ENCODE data around the gene TIE1.

The TIE1 gene

GRCh38 chr1:43288785-43289706 lies 11.7 kb upstream of the TIE1 start:
- intact Hi-C loops (cut with DNase I): loop anchor here (1.0 kb wide), 1 partner anchor 21 kb away; no protein-coding TSS in a partner anchor
- DNase-seq: peak in 2 of 10 donors; percentile 6 to 55

DNA sequence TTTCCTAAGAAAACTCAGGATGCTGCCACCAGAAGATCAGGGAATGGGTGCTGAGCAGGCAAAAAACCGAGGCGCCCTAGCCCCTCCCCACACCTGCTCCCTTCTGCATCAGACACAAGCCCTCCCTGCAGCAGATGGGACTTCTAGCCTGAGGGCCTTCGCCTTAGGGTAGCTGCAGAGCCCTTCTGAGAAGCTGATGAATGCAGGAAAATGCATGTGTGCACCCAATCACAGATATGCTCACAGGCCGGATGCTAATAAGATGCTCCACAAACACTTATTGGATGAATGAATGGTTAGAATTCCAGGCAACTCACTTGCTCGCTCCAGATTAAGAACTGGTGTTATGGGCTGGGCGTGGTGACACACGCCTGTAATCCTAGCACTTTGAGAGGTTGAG lies 8.6 kb upstream of the TIE1 start:
- DNase-seq: no peak
- intact Hi-C loops (cut with DNase I): no loop called here

- intact Hi-C loops (cut with DNase I): no loop called here
- DNase-seq: no peak
Measured at GRCh38 chr1:43292679-43293078, 8.1 kb upstream of the TIE1 start.

GRCh38 chr1:43293176-43293575 lies 7.6 kb upstream of the TIE1 start:
- intact Hi-C loops (cut with DNase I): no loop called here
- no peak for DNase-seq

GRCh38 chr1:43293896-43294760 lies 6.7 kb upstream of the TIE1 start:
- peak; percentile 27 to 93 (median 60) for DNase-seq
- intact Hi-C loops (cut with DNase I): no loop called here

- intact Hi-C loops (cut with DNase I): loop anchor here (5.0 kb wide), 1 partner anchor 63 kb away; the partner anchor contains the start of gene CDC20
- no peak for DNase-seq
Measured at GRCh38 chr1:43294761-43295160, 6.0 kb upstream of the TIE1 start.

GRCh38 chr1:43296207-43296606 lies 4.6 kb upstream of the TIE1 start:
- DNase-seq: no peak
- intact Hi-C loops (cut with DNase I): loop anchor here (5.0 kb wide), 1 partner anchor 61 kb away; the partner anchor contains the start of gene CDC20

GRCh38 chr1:43298055-43298454 lies 2.7 kb upstream of the TIE1 start:
- intact Hi-C loops (cut with DNase I): loop anchor here (5.0 kb wide), 1 partner anchor 59 kb away; the partner anchor contains the start of gene CDC20
- no peak for DNase-seq

DNA sequence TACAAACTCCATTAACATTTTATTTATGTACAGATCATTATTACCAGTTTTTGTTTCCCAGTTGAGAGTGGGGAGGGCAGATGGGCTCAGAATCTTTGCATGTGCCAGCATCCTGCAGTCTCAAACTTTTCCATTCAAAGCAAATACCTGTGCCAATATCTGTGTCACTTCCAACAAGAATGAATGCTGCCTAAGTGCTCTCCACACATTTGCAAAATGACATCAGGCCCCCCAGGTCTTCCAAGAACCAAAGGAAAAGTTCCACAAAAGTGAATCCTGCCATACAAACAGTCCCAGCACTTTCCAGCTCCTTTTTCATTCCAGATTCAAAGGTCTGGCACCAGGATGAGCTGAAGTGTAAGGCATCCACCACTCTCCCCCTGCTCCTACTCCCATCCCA lies 1.7 kb upstream of the TIE1 start:
- intact Hi-C loops (cut with DNase I): loop anchor here (5.0 kb wide), 1 partner anchor 58 kb away; the partner anchor contains the start of gene CDC20
- no peak for DNase-seq

DNA sequence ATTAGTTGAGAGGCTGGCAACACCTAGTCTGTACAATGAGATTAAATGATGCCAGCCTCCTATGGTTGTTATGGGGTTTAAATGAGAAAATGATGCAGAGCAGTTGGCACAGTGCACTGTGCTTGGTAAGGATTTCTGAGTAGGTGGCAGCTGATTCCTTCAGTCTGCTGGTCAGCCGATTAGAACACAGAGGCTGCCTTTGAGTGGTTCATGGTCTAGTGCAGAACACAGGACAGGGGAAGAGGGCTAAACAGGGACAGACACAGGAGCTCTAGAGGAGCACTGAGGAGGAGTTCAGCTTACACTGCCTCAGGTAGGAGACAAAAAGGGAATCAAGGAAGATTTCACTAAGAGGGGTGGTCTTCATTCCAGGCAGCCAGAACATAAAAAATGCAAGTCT lies 1.4 kb downstream of the TIE1 start:
- intact Hi-C loops (cut with DNase I): no loop called here
- DNase-seq: peak in 3 of 10 donors; percentile 4 to 66 (median 21)

DNA sequence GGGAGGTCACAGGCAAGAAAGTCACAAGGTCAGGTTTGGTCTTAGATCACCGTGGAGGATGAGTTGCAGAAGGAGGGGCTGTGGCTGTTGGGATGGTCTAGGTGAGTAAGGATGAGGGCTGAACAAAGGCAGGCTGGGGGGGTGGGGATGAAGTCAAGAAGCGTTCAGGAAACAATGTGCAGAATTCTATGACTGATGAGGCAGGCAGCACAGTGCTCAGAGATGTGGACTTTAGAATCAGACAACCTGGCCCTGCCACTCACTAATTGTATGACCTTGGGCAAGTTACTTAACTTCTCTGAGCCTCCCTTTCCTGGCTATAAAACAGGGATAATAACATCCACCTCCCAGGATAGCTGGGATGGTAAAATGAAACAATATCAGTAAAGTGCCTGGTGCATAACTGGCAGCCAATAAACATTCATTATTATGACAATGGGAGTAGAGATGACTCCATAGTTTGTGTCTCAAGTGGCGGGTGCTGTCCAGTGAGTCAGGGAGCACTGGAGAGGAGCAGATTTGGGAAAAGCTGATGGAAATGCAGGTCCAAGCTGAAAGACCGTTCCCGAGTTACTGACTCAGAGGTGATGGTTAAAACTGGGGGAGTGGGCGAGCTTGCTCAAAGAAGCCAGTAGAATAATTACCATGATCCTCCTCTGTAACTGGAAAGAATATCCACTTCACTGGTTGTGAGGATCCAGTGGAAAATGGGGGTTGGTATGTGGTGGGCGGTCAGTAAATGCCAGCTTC lies 2.1 kb downstream of the TIE1 start:
- peak in 2 of 10 donors; percentile 16 to 19 for DNase-seq
- intact Hi-C loops (cut with DNase I): no loop called here

DNA sequence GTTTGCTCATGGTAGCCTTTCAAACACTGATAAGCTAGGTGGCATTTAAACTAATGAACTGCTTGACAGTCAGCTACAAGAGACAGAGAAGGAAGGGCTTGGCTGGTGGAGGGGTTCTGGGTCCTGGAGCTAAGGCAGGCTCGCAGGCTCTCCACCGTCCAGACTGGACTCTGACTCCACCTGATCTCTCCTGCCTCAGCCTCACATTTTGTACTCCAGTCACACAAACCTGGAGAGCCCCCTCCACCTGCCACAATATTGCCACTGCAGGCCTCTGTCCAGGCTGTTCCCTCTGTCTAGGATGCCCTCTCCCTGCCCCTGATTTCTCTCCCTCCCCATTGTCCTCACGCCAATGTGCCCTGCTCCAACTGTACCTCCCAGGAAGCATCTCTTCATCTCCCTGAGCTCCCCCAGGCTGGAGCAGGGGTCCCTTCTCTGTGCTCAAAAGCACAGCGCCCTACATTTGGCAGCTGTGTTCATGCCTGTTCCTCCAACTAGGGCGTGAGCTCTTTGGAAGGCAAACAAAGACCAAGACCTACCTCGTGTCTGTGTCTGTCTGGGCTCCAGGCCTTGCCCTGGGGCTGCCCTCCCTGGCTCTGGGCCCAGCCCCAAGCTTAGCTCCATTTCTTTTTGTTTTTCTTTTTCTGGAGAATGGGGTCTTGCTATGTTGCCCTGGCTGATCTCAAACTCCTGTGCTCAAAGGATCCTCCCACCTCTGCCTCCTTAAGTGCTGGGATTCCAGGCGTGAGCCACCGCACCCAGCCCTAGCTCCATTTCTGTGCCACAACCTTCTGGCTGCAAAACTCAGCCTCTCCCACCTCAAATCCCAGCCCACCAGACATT lies 2.9 kb downstream of the TIE1 start:
- DNase-seq: peak in 3 of 10 donors; percentile 19 to 77 (median 44)
- intact Hi-C loops (cut with DNase I): no loop called here

- intact Hi-C loops (cut with DNase I): no loop called here
- peak in 3 of 10 donors; percentile 24 to 59 (median 37) for DNase-seq
Measured at GRCh38 chr1:43304314-43304681, 3.5 kb downstream of the TIE1 start.

GRCh38 chr1:43304771-43305300 lies 4.1 kb downstream of the TIE1 start:
- DNase-seq: peak in 3 of 10 donors; percentile 56 to 78 (median 62)
- intact Hi-C loops (cut with DNase I): no loop called here

GRCh38 chr1:43305461-43305860 lies 4.7 kb downstream of the TIE1 start:
- peak in 3 of 10 donors; percentile 5 to 24 (median 20) for DNase-seq
- intact Hi-C loops (cut with DNase I): no loop called here

DNA sequence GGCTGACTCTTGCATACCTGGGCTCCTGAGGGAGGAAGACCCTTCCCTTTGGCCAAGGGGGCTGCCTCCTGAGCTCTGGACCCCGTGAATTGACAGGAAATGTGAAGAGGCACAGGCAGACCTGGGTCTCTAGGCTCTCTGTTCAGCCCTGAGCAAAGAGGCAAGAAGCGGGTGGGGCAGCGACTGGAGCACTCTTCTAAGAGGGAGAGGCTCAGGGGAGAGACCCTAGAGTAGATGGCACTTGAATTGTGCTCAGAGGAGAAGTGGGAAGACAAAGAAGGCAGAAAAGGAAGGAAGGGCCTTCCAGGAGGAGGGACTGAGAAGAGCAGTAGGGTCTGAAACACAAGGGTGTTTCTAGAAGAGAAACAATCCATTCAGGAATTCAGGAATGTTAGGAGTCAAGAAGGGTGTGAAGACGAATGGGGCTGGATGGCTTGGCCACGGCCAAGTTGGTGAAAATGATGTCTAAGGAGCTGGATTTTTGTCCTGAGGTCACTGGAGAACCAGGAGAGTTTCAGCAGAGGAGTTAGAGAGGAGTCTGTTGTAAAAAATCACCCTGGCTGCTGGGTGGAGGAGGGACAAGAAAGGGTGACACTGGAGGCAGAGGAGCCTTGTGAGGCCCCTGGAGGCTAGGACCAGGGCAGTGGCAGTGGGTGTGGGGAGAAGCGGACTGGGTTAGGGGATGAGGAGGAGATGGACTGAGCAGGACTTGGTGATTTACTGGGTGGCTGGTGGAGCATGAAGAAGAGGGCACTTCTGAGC lies 5.3 kb downstream of the TIE1 start:
- peak in 2 of 10 donors; percentile 46 to 63 for DNase-seq
- intact Hi-C loops (cut with DNase I): no loop called here

DNA sequence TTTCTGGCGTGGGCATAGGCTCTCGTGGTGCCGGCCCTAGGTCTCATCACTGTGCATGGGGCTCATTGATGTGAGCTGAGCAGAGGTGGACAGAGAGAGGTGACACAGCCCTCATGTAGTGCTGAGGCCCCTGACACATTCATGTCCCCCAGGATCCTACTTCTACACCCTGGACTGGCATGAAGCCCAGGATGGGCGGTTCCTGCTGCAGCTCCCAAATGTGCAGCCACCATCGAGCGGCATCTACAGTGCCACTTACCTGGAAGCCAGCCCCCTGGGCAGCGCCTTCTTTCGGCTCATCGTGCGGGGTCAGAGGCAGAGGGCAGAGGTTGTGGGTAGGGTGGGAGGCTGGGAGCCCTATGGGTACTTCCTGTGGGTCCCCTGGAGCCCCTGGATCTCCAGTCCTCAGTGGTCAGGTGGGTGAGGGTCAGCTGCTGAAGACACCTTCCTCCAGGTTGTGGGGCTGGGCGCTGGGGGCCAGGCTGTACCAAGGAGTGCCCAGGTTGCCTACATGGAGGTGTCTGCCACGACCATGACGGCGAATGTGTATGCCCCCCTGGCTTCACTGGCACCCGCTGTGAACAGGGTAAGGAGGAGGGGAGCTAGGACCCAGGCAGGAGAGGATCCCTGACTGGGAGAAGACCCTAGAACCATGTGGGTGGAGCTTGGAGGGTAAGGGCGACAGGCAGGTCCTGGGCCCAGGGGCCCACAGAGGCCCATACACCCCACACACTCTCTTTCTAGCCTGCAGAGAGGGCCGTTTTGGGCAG lies 6.1 kb downstream of the TIE1 start:
- intact Hi-C loops (cut with DNase I): no loop called here
- peak in 2 of 10 donors; percentile 59 to 79 for DNase-seq
